CMK (cell line): Measurements from ENCODE around the gene CPXM2.
"Not testable (repeated sequence)": the region's sequence is repeated elsewhere in the genome, so short reads cannot be mapped to it uniquely, and the experiment has no call there.

Source experiments
- DNase-seq: peaks from one replicate; pipeline ENCODE4 v3.0.0-alpha.2; 2010; ENCODE audit warnings: low read depth

CPXM2 gene

DNA sequence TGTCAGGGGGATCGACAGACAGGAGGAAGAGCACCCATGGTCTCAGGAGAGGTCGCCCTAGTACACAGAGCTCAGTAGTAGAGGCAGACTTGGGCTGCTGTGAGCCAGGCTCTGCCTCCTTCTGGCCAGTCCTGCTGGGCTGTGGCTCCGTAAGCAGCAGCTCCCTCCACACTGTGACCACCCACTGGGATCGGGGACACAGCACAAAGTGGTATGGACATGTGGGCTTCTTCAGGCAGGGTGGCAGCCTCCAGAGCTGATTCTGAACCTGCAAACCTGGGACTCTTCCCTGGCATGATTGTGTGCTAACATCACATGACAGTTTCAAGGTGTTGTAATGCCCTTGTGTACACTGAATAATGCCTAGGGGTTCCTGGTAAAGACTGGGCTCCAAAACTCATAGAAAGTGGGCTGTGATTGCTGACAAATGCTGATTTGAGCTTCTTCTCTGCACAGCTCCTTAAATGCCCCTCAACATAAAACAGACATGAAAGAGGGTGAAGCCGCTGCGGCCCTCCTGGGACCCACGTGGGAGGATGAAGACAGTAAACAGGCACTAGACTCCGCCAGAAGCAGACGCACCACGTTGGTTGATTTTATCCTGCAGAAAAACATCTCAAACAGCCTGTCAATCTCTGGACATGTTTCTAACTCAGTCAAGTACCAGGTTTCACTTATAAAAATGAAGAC is 148.7 kb downstream of the CPXM2 start:
- DNase-seq: no peak

- DNase-seq: no peak
Measured at GRCh38 chr10:123741711-123742110, 149.9 kb downstream of the CPXM2 start.

- no peak for DNase-seq
Measured at GRCh38 chr10:123741146-123741545, 150.5 kb downstream of the CPXM2 start.

DNA sequence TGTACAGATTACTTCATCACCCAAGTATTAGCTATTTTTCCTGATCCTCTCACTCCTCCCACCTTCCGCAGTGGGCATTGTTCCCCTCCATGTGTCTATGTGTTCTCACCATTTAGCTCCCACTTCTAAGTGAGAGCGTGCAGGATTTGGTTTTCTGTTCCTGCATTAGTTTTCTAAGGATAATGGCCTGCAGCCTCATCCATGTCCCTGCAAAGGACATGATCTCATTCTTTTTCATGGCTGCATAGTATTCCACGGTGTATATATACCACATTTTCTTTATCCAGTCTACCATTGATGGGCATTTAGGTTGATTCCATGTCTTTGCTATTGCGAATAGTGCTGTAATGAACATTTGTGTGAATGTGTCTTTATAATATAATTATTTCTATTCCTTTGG is 154.7 kb downstream of the CPXM2 start:
- not testable (repeated sequence) for DNase-seq

GRCh38 chr10:123729523-123729922 is 162.1 kb downstream of the CPXM2 start:
- no peak for DNase-seq

DNA sequence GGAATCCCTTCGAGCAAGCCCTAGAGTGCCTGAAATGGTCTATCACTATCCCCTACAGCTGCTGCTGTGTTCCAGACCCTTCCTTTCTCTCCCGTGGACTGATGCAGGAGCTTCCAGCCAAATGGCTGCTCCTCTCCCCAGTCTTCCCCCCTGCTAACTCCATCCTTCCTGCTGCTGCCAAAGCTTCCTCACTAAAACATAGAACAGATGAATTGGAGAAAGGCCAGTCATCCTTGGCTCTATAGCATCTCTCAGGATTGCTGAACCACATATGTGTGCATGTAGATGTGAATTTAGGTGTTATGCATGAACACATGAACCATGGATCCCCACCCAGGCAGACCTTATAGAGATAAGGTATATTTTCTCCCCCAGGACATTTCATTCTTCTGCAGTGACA is 164.8 kb downstream of the CPXM2 start:
- no peak for DNase-seq

GRCh38 chr10:123726381-123726780 is 165.2 kb downstream of the CPXM2 start:
- no peak for DNase-seq

GRCh38 chr10:123724747-123725146 is 166.9 kb downstream of the CPXM2 start:
- no peak for DNase-seq

DNA sequence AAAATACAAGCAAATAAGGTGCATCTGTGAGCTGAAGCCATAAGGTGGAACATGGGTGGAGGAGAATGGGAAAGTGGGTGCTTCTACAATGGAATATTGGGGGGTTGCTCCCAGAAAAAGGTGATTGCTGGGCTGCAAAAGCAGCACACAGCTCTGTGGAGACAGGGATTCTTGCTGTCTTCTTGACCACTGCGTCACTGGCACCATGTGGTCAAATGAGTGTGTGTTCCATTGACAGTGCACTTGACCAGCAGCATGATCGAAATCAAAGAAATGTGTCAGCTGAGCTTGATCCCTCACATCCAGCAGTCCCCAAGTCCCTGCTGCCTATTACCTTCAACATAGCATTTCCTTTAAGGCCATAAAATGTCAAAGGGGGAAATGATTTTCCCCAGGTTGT is 169.3 kb downstream of the CPXM2 start:
- DNase-seq: no peak

DNA sequence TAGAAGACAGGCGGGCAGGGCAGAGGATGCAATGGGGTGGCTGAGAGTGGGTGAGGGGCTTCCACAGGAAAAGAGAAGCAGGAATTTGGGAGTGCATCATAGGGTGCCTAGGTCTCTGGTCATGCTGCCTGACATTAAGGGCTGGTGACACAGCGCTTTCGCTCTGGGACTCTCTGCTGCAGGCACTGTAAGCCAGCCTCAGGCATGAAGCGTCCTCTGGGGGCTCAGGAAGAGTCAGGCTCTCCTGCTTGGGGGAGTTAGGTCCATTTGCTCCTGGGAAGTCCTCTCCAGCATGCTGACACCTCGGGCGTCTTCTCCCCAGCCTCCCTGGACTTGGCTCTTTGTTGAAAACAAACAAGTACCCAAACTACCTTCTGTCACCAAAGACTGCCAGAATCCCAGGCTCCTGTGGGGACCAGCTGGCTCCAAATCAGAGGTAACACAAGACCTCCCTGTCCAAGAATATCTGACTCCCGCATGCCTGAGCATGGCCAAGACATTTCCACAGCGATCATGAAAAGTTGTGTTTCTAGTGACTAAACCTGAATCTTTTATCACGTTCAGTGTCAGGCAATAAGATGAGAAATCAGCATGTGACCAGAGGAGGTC is 170.1 kb downstream of the CPXM2 start:
- no peak for DNase-seq

GRCh38 chr10:123720536-123720935 is 171.1 kb downstream of the CPXM2 start:
- DNase-seq: no peak

DNA sequence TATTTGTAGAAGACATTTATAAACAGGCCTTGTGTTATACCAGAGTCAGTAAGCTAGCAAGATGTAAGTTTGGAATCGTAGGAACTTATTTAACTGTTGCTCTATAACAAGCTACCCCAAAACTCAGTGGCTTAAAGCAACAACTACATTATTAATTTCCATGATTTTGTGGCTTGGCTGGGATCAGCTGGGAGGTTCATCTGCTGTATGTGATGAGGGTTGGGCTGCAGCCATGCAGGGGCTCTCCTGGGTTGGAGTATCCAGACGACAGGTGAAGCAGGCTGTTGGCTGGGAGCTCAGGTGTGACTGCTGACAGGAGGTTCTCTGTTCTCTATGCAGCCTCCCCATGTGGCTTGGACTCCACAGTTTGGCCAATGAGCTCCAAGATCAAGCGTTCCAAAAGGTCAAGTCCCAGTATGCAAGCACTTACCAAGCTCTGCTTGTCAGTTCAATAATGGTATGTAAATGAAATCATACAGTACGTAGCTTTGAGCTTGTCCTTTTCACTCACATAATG is 173.0 kb downstream of the CPXM2 start:
- DNase-seq: no peak

DNA sequence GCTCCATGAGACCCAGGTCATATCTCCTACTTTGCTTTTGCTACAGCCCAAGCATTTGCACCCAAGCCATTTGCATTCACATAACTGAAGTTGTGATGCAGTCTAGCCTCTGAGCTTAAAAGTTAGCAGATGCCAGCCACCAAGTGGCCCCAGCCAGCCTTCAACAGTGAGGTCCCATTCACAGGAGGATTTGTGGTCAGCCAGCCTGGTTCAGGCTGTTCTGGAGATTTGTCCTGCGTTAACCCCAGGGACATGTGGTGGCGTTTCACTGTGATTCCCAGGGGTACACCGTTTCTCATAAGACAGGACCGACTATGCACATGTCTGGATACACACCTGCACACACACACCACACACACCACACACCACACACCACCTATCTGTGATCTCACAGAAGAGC is 174.3 kb downstream of the CPXM2 start:
- DNase-seq: no peak

GRCh38 chr10:123715546-123715945 is 176.1 kb downstream of the CPXM2 start:
- DNase-seq: no peak

GRCh38 chr10:123706236-123706635 is 185.4 kb downstream of the CPXM2 start:
- DNase-seq: no peak

DNA sequence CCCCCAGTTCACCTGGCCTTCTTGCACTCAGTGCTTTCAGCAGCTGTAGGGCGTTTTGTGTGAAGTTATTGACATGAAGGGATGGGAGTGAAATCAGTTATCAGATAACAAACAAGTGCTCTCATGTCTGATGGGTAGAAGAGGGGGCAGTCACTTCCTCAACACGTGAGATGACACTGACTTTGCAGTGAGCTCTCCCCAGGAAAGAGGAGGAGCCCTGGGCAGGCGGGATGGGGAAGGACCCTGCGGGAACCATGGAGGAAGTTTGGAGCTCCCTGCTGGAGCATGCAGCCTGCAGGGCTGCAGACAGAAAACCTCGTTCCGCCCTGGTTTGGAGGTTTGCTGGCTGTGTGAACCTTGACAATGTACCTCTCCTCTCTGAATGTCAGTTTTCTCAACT is 186.8 kb downstream of the CPXM2 start:
- DNase-seq: no peak

- DNase-seq: no peak
Measured at GRCh38 chr10:123704076-123704475, 187.5 kb downstream of the CPXM2 start.

- no peak for DNase-seq
Measured at GRCh38 chr10:123703195-123703790, 188.3 kb downstream of the CPXM2 start.
